Mucosa of descending colon (tissue), 3 donors: ENCODE results near the gene PPP1R18. TPM values are rescaled to one million over a fixed set of nuclear protein-coding genes. Genes with fewer than 3 reads are reported as not detected.

ENCODE experiments used
- ATAC-seq: fragments of 200-7000 bp; cut with Tn5 transposase; one replicate; pipeline ENCODE4 v1.9.1; 2020; ENCODE audit warnings: mild to moderate bottlenecking, moderate library complexity
- DNase-seq, 3 donors: peaks; one replicate each; pipeline ENCODE4 v3.0.0-alpha.2; 2020
- H3K36me3 ChIP-seq: fragments of 200-600 bp; one replicate; pipeline ENCODE4 v1.8.0; 2021; ENCODE audit warnings: low read depth, mild to moderate bottlenecking
- H3K4me1 ChIP-seq: fragments of 200-600 bp; one replicate; pipeline ENCODE4 v1.8.0; 2021; ENCODE audit warnings: low read depth, mild to moderate bottlenecking
- H3K4me3 ChIP-seq: fragments of 200-600 bp; one replicate; pipeline ENCODE4 v1.8.0; 2021; ENCODE audit warnings: mild to moderate bottlenecking
- H3K9me3 ChIP-seq: fragments of 200-600 bp; one replicate; pipeline ENCODE4 v1.8.0; 2021; ENCODE audit warnings: mild to moderate bottlenecking
- CTCF ChIP-seq: fragments of 200-600 bp; IDR thresholded peaks from one replicate; pipeline ENCODE4 v1.8.0; 2022; ENCODE audit warnings: antibody characterized with exemption, mild to moderate bottlenecking
- intact Hi-C, 2 donors: fragments of 100-400 bp; cut with DNase I in 1 of 2; cut with micrococcal nuclease in 1 of 2; formaldehyde crosslinking; loops; one replicate each; pipeline versions ENCODE4 v1.11.0 to v1.11.1; 2022; cut with DNase I, micrococcal nuclease
- total RNA-seq, 3 donors: library from RNA; stranded (reverse); fragmentation: NEBNext Ultra II Directional in 2 of 3; extraction: Animal tissue kit (Norgen Biotek cat#: 25700) in 2 of 3; gene quantifications; one replicate each; pipeline versions ENCODE4 v1.2.1 to v1.2.4, GENCODE V29; 2021 to 2023
- donor health status: DM: no; HTN: no; CAD: no; lungs with moderate emphysema.
- donor health status: DM: no; HTN: no; CAD: no.
- donor health status: DM: no; HTN: yes; CAD: no.

PPP1R18 gene
- total RNA-seq, 3 donors from 2014 or later, result 8.6 to 55.1 (median 22.1) TPM

GRCh38 chr6:30657454-30657853, 29.0 kb downstream of the PPP1R18 start:
- Histone ChIP-seq H3K36me3 (peaks cover 11% of the 10 kb centered on the region), H3K9me3 (no peaks in the 10 kb centered on the region), H3K4me3 (no peak overlapping the region), H3K4me1 (no peaks in the 10 kb centered on the region)
- TF ChIP-seq CTCF, result no peak
- DNase-seq, result no peak
- no peak for ATAC-seq
- intact Hi-C loops, result no loop called here

- Histone ChIP-seq H3K9me3 (no peaks in the 10 kb centered on the region), H3K36me3 (peaks cover 11% of the 10 kb centered on the region), H3K4me3 (no peak overlapping the region), H3K4me1 (no peaks in the 10 kb centered on the region)
- intact Hi-C loops, result no loop called here
- no peak for DNase-seq
- no peak for TF ChIP-seq CTCF
- ATAC-seq, result no peak
Measured at GRCh38 chr6:30656513-30656912, 29.9 kb downstream of the PPP1R18 start.

GRCh38 chr6:30655743-30656094, 30.7 kb downstream of the PPP1R18 start:
- intact Hi-C loops, result no loop called here
- no peaks in the 10 kb centered on the region for H3K9me3 ChIP-seq
- no peak for TF ChIP-seq CTCF
- no peaks in the 10 kb centered on the region for H3K4me1 ChIP-seq
- peaks cover 4% of the 10 kb centered on the region for H3K36me3 ChIP-seq
- H3K4me3 ChIP-seq, result no peak overlapping the region
- DNase-seq (no peak), ATAC-seq (no peak)

GRCh38 chr6:30654798-30655742, 31.4 kb downstream of the PPP1R18 start:
- no peak overlapping the region for H3K4me3 ChIP-seq
- no peak for ATAC-seq
- intact Hi-C loops, result no loop called here
- TF ChIP-seq CTCF, result no peak
- H3K36me3 ChIP-seq, result peaks cover 4% of the 10 kb centered on the region
- H3K9me3 ChIP-seq, result no peaks in the 10 kb centered on the region
- no peak for DNase-seq
- no peaks in the 10 kb centered on the region for H3K4me1 ChIP-seq

GRCh38 chr6:30651143-30651542, 35.3 kb downstream of the PPP1R18 start:
- intact Hi-C loops, result no loop called here
- ATAC-seq (no peak), DNase-seq (no peak)
- H3K4me1 ChIP-seq, result peaks cover 6% of the 10 kb centered on the region
- no peak for TF ChIP-seq CTCF
- no peaks in the 10 kb centered on the region for H3K9me3 ChIP-seq
- no peaks in the 10 kb centered on the region for H3K36me3 ChIP-seq
- H3K4me3 ChIP-seq, result no peak overlapping the region
